ENCODE results near the gene IL18BP. TPM values are rescaled to one million over a fixed set of nuclear protein-coding genes. Genes with fewer than 3 reads are reported as not detected.

The IL18BP gene
- total and polyA plus RNA-seq, 9 of the 15 experiments (the other 6 are each of a cell fraction or from before 2014, with no cell fraction given) = 0.34 to 9.4 (median 3.2) TPM

GRCh38 chr11:71995726-71996291 lies 2.9 kb upstream of the IL18BP start (continued):
- 0 out of 2 replicates have a peak, but pooled peaks have one; percentile 15 for TF ChIP-seq TOE1 (IDR thresholded peaks at IDR 0.05; ENCODE audit: borderline replicate concordance)
- no peak for TF ChIP-seq TOE1 (CRISPR knock-in tag; IDR thresholded peaks at IDR 0.05; ENCODE audit: borderline replicate concordance, low read depth)

GRCh38 chr11:71996517-71996916 lies 2.2 kb upstream of the IL18BP start:
- in situ Hi-C loops (cut with MboI) = no loop called here
- 84% methylated on average over 4 of the region's 4 CpGs for WGBS (ENCODE audit: insufficient coverage, low coverage, missing lambda C conversion rate)

More at GRCh38 chr11:71996517-71996916, 2.2 kb upstream of the IL18BP start:
- H3K4me3 ChIP-seq = no peak overlapping the region
- no peak overlapping the region for H2AFZ ChIP-seq (ENCODE audit: low read depth, low read length)
- BruUV-seq (replicated peaks) = no TSS peak
- ChIA-PET POLR2A (interaction anchor here (3.5 kb wide), 1 partner anchor 9 kb away, joined by 12 read pairs; no protein-coding TSS in a partner anchor), CTCF (ENCODE audit: low intra/inter-chr PET ratio) (interaction anchor here (0.6 kb wide), 1 partner anchor 450 kb away, joined by 3 read pairs; no protein-coding TSS in a partner anchor)
- peaks cover 44 to 66% of the 10 kb centered on the region in 2 experiments for H3K4me1 ChIP-seq (replicated peaks in 1 of 2; ENCODE audit: control insufficient read depth in 2 of 2, insufficient read depth in 2 of 2, low read length in 2 of 2)
- TF ChIP-seq ZBTB34 (CRISPR knock-in tag; IDR thresholded peaks at IDR 0.05) (no peak), KLF1 (tag; IDR thresholded peaks at IDR 0.05) (no peak), NR0B1 (IDR thresholded peaks at IDR 0.05; ENCODE audit: partially characterized antibody) (no peak), GATAD2A (IDR thresholded peaks at IDR 0.05) (no peak), ZNF586 (CRISPR knock-in tag; conservative IDR thresholded peaks at IDR 0.05) (no peak), ATF7 (IDR thresholded peaks at IDR 0.05) (no peak), JUN (IDR thresholded peaks at IDR 0.05; ENCODE audit: borderline replicate concordance, low read depth, low read length) (no peak), JUN (CRISPR knock-in tag; IDR thresholded peaks at IDR 0.05; ENCODE audit: borderline replicate concordance) (no peak), ZNF224 (CRISPR knock-in tag; IDR thresholded peaks at IDR 0.05) (no peak), EP400 (IDR thresholded peaks at IDR 0.05) (no peak)
- no peaks in the 10 kb centered on the region for H3K9me3 ChIP-seq (replicated peaks; ENCODE audit: control insufficient read depth, insufficient read depth, low read depth, low read length)
- no peak for FAIRE-seq
- no peak for ATAC-seq
- H3K79me2 ChIP-seq (ENCODE audit: control insufficient read depth, insufficient read depth, low read length) = no peaks in the 10 kb centered on the region
- H4K20me1 ChIP-seq (replicated peaks; ENCODE audit: control insufficient read depth, insufficient read depth, low read length) = peaks cover 10% of the 10 kb centered on the region
- no peaks in the 10 kb centered on the region for H3K27me3 ChIP-seq (ENCODE audit: control insufficient read depth in 2 of 2, insufficient read depth in 2 of 2, low read length in 2 of 2)
- H3K27ac ChIP-seq (ENCODE audit: extremely low read depth, low read depth, low read length) = peak overlapping the region; percentile 69; the same call in 1 of the 3 replicates
- peaks cover 14% of the 10 kb centered on the region for H3K9me1 ChIP-seq (ENCODE audit: control insufficient read depth, insufficient read depth, low read length)
- DNase-seq (ENCODE audit: extremely low read depth in 1 of 4, low spot score in 3 of 4) = no peak
- H3K4me2 ChIP-seq (ENCODE audit: insufficient read depth, low read length) = no peak overlapping the region
- H3K36me3 ChIP-seq (ENCODE audit: control insufficient read depth, insufficient read depth, low read length) = peaks cover 48% of the 10 kb centered on the region
- intact Hi-C loops (cut with micrococcal nuclease) = loop anchor here (5.0 kb wide), 1 partner anchor 134 kb away; no protein-coding TSS in a partner anchor
- peak overlapping the region in 1 of 2 experiments; percentile 61; a peak in 1 of 4 replicates for H3K9ac ChIP-seq (ENCODE audit: insufficient read depth in 1 of 2, low read depth in 2 of 2, low read length in 2 of 2)
